Effector memory CD8-positive, alpha-beta T cell (primary cell): ENCODE measurements around the gene RIPPLY3.
A peak's percentile ranks its signal among the peaks of the same experiment; 100 is the strongest.
"Not testable (repeated sequence)": the region's sequence is repeated elsewhere in the genome, so short reads cannot be mapped to it uniquely, and the experiment has no call there.

Source experiments
- ATAC-seq: fragments of 150-1000 bp; cut with Tn5 transposase; replicated peaks from 2 replicates; pipeline ENCODE4 v1.10.0; 2021; ENCODE audit warnings: mild to moderate bottlenecking, moderate library complexity
- DNase-seq, 3 experiments: peaks; one replicate each; pipeline ENCODE4 v3.0.0; 2021
- H3K27ac Mint-ChIP-seq, 2 donors: one replicate each; pipeline ENCODE4 v1.8.0; 2022; ENCODE audit warnings: mild to moderate bottlenecking in 2 of 2, mixed read lengths in 2 of 2, moderate library complexity in 2 of 2
- H3K27me3 Mint-ChIP-seq, 2 donors: one replicate each; pipeline ENCODE4 v1.8.0; 2022; ENCODE audit warnings: mixed read lengths in 2 of 2
- H3K36me3 Mint-ChIP-seq: one replicate; pipeline ENCODE4 v1.8.0; 2022; ENCODE audit warnings: mild to moderate bottlenecking, moderate library complexity, mixed read lengths; ENCODE audit not compliant: insufficient read depth
- H3K4me1 Mint-ChIP-seq, 2 donors: one replicate each; pipeline ENCODE4 v1.8.0; 2022; ENCODE audit warnings: low read depth in 2 of 2, mixed read lengths in 2 of 2
- H3K4me3 Mint-ChIP-seq, 2 donors: one replicate each; pipeline ENCODE4 v1.8.0; 2022; ENCODE audit warnings: mild to moderate bottlenecking in 2 of 2, mixed read lengths in 2 of 2, moderate library complexity in 2 of 2
- H3K9me3 Mint-ChIP-seq, 2 donors: one replicate each; pipeline ENCODE4 v1.8.0; 2022; ENCODE audit warnings: mixed read lengths in 2 of 2

RIPPLY3 gene

DNA sequence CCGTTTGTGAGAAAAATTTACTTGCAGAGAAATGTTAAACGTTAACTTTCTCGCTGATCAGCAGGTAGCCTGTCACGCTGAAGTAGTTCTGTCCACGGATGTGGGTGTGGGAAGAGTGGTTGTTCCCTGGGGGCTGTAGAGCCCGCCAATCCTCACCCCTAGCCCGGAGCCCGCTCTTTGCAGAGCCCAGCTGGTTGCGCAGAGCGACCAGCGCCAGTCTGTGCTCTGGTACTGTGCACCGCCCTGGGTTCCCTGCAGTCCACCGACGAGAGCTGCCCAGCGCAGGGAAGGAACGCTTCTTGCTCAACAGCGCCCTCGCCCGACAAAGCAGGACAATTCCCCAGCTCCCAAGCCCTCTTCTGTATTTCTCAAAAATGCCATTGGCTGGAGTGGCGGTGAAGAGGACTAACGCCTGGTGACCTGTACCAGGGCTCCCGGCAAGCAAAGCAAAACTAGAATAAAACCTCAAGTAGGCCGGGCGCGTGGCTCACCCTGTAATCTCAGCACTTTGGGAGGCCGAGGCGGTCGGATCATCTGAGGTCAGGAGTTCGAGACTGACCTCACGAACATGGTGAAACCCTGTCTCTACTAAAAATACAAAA lies 3.3 kb downstream of the RIPPLY3 start:
- peaks cover 4% of the 10 kb centered on the region for H3K36me3 Mint-ChIP-seq
- H3K4me1 Mint-ChIP-seq: peaks cover 5 to 12% of the 10 kb centered on the region in 2 donors

GRCh38 chr21:37017951-37018679 lies 11.6 kb downstream of the RIPPLY3 start:
- H3K9me3 Mint-ChIP-seq: no peaks in the 10 kb centered on the region
- no peak for DNase-seq
- H3K4me3 Mint-ChIP-seq: no peak overlapping the region
- ATAC-seq: no peak
- no peak overlapping the region for H3K27ac Mint-ChIP-seq
- H3K36me3 Mint-ChIP-seq: no peaks in the 10 kb centered on the region
- H3K4me1 Mint-ChIP-seq: no peaks in the 10 kb centered on the region
- peaks cover 14 to 22% of the 10 kb centered on the region in 2 donors for H3K27me3 Mint-ChIP-seq

More for the DNA sequence above, 3.3 kb downstream of the RIPPLY3 start:
- peak; percentile 70 to 74 (median 73) for DNase-seq
- Mint-ChIP-seq H3K9me3 (no peaks in the 10 kb centered on the region), H3K27me3 (peaks cover 23 to 40% of the 10 kb centered on the region in 2 donors), H3K4me3 (peak overlapping the region; percentile 69 to 73), H3K27ac (no peak overlapping the region)
- ATAC-seq: peak; percentile 95

DNA sequence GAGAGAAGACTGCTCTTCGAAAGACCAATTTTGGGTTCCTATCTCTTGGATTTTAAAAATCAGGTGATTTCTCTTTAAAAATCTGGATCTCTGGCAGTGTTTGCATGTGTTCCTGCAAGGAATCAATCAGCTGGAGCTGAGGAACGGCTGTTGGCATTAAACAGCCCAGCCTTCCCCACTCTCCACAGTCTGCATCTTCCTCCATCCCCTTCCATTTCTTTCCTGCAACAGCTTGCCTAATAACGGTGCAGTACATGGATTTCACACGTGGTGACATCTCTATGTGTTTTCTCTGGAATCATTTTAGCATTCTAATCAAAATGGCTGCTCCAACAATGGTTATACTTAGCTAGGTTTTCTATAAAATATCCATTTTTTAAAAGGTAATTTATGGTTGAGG lies 20.0 kb downstream of the RIPPLY3 start:
- Mint-ChIP-seq H3K9me3 (peaks cover 0 to 3% of the 10 kb centered on the region in 2 donors), H3K27ac (no peak overlapping the region), H3K4me3 (no peak overlapping the region), H3K36me3 (no peaks in the 10 kb centered on the region), H3K4me1 (no peaks in the 10 kb centered on the region), H3K27me3 (peaks cover 0 to 7% of the 10 kb centered on the region in 2 donors)
- no peak for ATAC-seq
- DNase-seq: no peak

DNA sequence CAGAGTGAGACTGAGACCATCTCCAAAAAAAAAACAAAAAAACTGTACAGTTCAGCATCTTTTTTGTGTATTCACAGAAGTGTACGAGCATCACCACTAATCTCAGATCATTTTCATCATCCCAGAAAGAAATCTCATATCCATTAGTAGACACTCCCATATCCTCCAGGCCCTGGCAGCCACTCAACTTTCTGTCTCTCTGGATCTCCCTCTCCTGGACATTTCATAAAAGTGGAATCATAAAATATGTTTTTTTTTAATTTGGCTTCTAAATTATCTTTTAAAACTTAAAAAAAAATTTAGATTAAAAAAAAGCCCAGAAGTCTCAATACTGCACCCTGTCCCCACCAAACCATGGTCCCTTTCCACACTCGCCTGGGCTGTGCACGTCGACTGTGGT lies 22.1 kb downstream of the RIPPLY3 start:
- Mint-ChIP-seq H3K4me1 (no peaks in the 10 kb centered on the region), H3K27me3 (peaks cover 9 to 16% of the 10 kb centered on the region in 2 donors), H3K4me3 (no peak overlapping the region), H3K36me3 (no peaks in the 10 kb centered on the region), H3K27ac (no peak overlapping the region), H3K9me3 (no peaks in the 10 kb centered on the region)
- ATAC-seq (no peak), DNase-seq (no peak)

- H3K27me3 Mint-ChIP-seq: peaks cover 9 to 16% of the 10 kb centered on the region in 2 donors
- no peak for ATAC-seq
- H3K36me3 Mint-ChIP-seq: no peaks in the 10 kb centered on the region
- H3K4me3 Mint-ChIP-seq: no peak overlapping the region
- no peaks in the 10 kb centered on the region for H3K4me1 Mint-ChIP-seq
- DNase-seq: no peak
- H3K9me3 Mint-ChIP-seq: no peaks in the 10 kb centered on the region
- H3K27ac Mint-ChIP-seq: no peak overlapping the region
Observed at GRCh38 chr21:37030864-37031263, 24.4 kb downstream of the RIPPLY3 start.

DNA sequence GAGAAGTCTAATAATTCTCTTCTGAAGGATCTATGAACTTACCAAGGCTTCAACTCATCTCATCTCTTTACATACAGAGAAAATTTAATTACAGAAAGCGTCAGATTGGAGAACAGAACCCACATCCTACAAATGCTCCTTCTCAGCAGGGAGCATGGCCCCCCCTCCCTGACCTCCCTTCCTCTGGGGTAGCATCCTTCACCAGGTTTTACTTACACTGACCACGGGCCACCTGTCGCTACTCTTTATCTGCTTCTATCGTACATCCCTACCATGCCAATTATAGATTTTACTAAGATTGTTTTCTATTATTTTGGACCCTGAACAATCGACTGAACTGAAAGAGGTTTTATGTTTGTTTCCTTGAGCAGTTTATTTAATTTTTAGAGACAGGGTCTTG lies 25.8 kb downstream of the RIPPLY3 start:
- Mint-ChIP-seq H3K27me3 (peaks cover 9% of the 10 kb centered on the region in 2 donors), H3K36me3 (no peaks in the 10 kb centered on the region), H3K9me3 (no peaks in the 10 kb centered on the region), H3K4me3 (no peak overlapping the region), H3K4me1 (no peaks in the 10 kb centered on the region), H3K27ac (no peak overlapping the region)
- ATAC-seq: no peak
- DNase-seq: no peak

- no peak overlapping the region for H3K4me3 Mint-ChIP-seq
- H3K36me3 Mint-ChIP-seq: no peaks in the 10 kb centered on the region
- peaks cover 9% of the 10 kb centered on the region in 2 donors for H3K27me3 Mint-ChIP-seq
- no peaks in the 10 kb centered on the region for H3K9me3 Mint-ChIP-seq
- no peaks in the 10 kb centered on the region for H3K4me1 Mint-ChIP-seq
- ATAC-seq: no peak
- DNase-seq: no peak
- H3K27ac Mint-ChIP-seq: no peak overlapping the region
Observed at GRCh38 chr21:37032877-37033471, 26.5 kb downstream of the RIPPLY3 start.

DNA sequence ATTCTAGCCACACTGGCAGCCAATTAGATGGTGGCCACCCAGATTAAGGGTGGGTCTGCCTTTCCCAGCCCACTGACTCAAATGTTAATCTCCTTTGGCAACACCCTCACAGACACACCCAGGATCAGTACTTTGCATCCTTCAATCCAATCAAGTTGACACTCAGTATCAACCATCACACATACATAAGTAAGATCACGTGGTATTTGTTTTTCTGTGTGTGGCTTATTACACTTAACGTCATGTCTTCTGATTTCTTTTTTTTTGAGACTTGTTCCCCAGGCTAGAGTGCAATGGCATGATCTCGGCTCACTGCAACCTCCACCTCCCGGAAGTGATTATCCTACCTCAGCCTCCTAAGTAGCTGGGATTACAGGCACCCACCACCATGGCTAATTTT lies 27.9 kb downstream of the RIPPLY3 start:
- not testable (repeated sequence) for H3K9me3 Mint-ChIP-seq, DNase-seq, H3K4me1 Mint-ChIP-seq, H3K4me3 Mint-ChIP-seq, ATAC-seq, H3K27ac Mint-ChIP-seq, H3K36me3 Mint-ChIP-seq, H3K27me3 Mint-ChIP-seq

DNA sequence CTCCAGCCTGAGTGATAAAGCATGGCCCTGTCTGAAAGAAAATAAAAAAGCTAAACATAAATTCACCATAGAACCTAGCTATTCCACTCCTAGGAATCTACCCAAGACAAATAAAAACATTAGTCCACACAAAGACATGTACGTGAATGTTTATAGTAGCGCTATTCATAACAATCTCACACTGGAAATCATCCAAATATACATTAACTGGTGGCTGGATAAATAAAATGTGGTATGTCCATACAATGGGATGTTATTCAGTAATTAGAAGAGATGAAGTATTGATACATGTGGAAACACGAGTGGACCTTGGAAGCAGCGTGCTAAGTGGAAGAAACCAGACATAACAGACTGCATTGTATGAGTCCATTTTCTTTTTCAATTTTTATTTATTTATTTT lies 29.7 kb downstream of the RIPPLY3 start:
- no peak for ATAC-seq
- no peaks in the 10 kb centered on the region for H3K4me1 Mint-ChIP-seq
- peaks cover 9 to 18% of the 10 kb centered on the region in 2 donors for H3K27me3 Mint-ChIP-seq
- H3K9me3 Mint-ChIP-seq: no peaks in the 10 kb centered on the region
- no peak for DNase-seq
- no peak overlapping the region for H3K4me3 Mint-ChIP-seq
- H3K27ac Mint-ChIP-seq: no peak overlapping the region
- no peaks in the 10 kb centered on the region for H3K36me3 Mint-ChIP-seq

- Mint-ChIP-seq H3K27ac (peak overlapping the region in 1 of 2 donors; percentile 8), H3K4me1 (peaks cover 0 to 3% of the 10 kb centered on the region in 2 donors), H3K4me3 (no peak overlapping the region), H3K27me3 (peaks cover 7 to 9% of the 10 kb centered on the region in 2 donors), H3K36me3 (no peaks in the 10 kb centered on the region), H3K9me3 (no peaks in the 10 kb centered on the region)
- no peak for DNase-seq
- no peak for ATAC-seq
Observed at GRCh38 chr21:37039411-37040075, 33.0 kb downstream of the RIPPLY3 start.

DNA sequence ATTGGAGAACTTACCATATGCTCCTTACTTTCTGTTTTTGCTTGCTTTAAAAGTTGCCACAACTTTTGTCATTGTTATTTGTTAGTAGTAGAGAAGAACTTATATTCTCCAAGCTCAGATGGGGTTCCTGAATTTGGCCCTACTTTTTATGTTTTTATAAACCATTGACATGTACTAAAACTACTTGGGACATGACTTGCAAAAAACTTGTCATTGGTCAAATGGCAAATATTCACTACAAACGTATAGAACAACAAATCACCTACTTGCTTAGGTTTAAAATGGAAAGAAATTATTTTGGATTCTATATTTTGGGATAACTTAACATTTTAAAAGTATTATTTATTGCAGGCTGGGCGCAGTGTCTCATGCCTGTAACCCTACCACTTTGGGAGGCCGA lies 33.7 kb downstream of the RIPPLY3 start:
- Mint-ChIP-seq H3K27ac (no peak overlapping the region), H3K36me3 (no peaks in the 10 kb centered on the region), H3K9me3 (no peaks in the 10 kb centered on the region), H3K4me1 (peaks cover 6 to 8% of the 10 kb centered on the region in 2 donors), H3K4me3 (no peak overlapping the region), H3K27me3 (peaks cover 7 to 9% of the 10 kb centered on the region in 2 donors)
- ATAC-seq: no peak
- no peak for DNase-seq

GRCh38 chr21:37041706-37042271 lies 35.3 kb downstream of the RIPPLY3 start:
- Mint-ChIP-seq H3K36me3 (no peaks in the 10 kb centered on the region), H3K4me1 (peaks cover 9 to 12% of the 10 kb centered on the region in 2 donors), H3K27ac (no peak overlapping the region), H3K27me3 (peaks cover 9 to 16% of the 10 kb centered on the region in 2 donors), H3K4me3 (no peak overlapping the region), H3K9me3 (no peaks in the 10 kb centered on the region)
- no peak for DNase-seq
- no peak for ATAC-seq

GRCh38 chr21:37043818-37044217 lies 37.3 kb downstream of the RIPPLY3 start:
- no peak for DNase-seq
- no peak for ATAC-seq
- H3K4me1 Mint-ChIP-seq: peaks cover 9 to 12% of the 10 kb centered on the region in 2 donors
- H3K27me3 Mint-ChIP-seq: peaks cover 17 to 34% of the 10 kb centered on the region in 2 donors
- no peak overlapping the region for H3K4me3 Mint-ChIP-seq
- no peak overlapping the region for H3K27ac Mint-ChIP-seq
- H3K36me3 Mint-ChIP-seq: no peaks in the 10 kb centered on the region
- H3K9me3 Mint-ChIP-seq: no peaks in the 10 kb centered on the region
